C4-2B (cell line): ENCODE data around the gene B4GAT1.

Experiments used
- CTCF ChIP-seq: fragments of 450-650 bp; conservative IDR thresholded peaks from 2 replicates; pipeline ENCODE4 v1.5.1; 2017; ENCODE audit warnings: mild to moderate bottlenecking
- ZFX ChIP-seq: fragments of 450-650 bp; IDR thresholded peaks from 2 replicates; pipeline ENCODE4 v1.6.1; 2017

- no peak for TF ChIP-seq CTCF
- no peak for TF ChIP-seq ZFX
Observed at GRCh38 chr11:66360406-66361073, 13.1 kb upstream of the B4GAT1 start.
